Measurements from ENCODE around the gene OBP2A.

Gene OBP2A

DNA sequence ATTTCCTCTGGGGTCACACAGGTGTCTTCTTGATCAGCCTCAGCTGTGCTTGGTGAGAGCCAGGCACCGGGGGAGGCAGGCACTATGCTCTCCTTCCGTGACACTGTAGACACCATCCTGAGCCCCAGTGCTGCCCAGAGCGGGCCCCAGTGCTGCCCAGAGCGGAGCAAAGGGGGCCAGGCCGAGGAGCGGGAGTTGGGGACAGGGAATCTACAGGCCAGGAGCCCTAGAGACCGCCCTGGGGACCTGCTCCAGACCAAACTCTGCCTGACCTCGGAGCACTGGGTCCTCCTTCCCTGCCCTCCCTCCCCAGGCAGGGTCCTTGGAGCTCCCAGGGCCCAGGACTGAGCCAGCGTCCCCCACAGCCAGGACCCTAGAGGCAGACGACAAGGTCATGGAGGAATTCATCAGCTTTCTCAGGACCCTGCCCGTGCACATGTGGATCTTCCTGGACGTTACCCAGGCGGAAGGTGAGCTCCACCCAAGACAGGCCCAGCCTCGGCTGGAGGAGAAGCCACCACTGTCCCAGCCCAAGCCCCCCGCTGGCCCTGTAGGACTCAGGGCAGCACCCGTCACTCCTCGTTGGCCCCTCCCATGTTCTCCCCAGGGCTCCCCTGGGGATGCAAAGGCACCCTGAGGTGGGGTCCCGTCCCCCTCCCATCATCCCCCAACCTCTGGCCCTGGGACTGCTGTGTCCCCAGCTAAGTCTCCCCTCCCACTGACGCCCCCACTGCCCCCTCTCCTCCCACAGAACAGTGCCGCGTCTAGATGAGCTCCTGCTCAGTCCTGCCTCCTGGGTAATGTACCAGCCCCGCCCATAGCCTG is 45.8 kb downstream of the OBP2A start:
- no peak overlapping the region for H3K4me3 ChIP-seq (ENCODE audit: low read length)
- no peak for TF ChIP-seq ZNF274 (IDR thresholded peaks at IDR 0.05; ENCODE audit: low read depth, low read length)

DNA sequence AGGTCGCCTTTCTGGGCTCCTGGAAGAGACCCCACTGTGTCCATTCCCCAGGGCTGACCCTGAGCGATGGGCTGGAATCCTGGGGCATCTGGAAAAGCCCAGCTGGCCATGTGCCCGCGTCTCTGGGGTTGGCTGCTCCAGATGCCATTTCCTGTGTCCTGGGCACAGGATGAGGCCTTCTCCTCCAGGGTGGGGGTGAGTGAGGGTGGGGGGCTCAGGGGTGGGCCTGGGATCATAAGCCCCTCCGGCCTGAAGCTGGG is 46.3 kb downstream of the OBP2A start:
- TF ChIP-seq ZNF274 (IDR thresholded peaks at IDR 0.05; ENCODE audit: low read depth, low read length), result no peak
- H3K4me3 ChIP-seq (ENCODE audit: low read length), result no peak overlapping the region

DNA sequence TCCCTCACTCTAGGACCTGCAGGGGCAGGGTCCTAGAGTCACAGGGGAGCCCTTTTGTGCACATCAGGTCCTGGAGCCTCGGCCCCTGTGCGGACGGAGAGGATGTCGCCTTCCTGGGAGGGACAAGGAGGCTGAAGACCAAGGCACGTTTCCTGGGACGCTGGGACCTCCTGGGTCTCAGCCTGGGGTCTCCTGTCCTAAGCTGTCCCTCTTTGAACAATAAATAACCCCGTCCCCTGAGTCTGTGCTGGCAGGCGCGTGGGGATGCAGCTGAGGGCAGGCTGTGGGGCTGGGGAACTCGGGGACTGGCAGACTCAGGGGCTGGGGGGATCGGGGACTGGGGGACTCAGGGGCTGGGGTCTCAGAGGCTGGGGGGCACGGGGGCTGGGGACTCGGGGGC is 46.7 kb downstream of the OBP2A start:
- H3K4me3 ChIP-seq (ENCODE audit: low read length), result no peak overlapping the region
- TF ChIP-seq ZNF274 (IDR thresholded peaks at IDR 0.05; ENCODE audit: low read depth, low read length), result no peak

DNA sequence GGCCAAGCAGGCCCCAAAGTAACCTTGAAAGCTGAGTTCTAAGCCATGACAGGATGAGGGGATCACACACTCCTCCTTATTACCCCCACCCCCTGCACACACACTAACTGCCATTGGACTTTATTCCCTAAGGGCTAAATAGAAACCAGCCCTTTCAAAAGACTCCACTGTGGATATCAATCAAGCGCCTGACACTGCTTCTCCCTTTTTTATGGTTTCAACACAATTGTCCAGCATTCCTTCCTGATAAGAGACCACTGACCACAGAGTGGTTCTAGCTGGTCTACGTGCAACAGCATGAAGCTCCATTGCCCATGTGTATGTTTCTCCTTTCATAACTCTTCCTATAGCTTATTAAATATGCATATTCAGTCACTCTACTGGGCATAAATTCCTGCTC is 50.3 kb downstream of the OBP2A start:
- no peak overlapping the region for H3K4me3 ChIP-seq (ENCODE audit: low read length)
- TF ChIP-seq ZNF274 (IDR thresholded peaks at IDR 0.05; ENCODE audit: low read depth, low read length), result no peak
